Activated CD8-positive, alpha-beta memory T cell treated with anti-CD3 and anti-CD28 coated beads, Interleukin-2, amount 50 U/mL, for 48 hours (primary cell): ENCODE data around the gene RAD54L.
"Not testable (repeated sequence)": the region's sequence is repeated elsewhere in the genome, so short reads cannot be mapped to it uniquely, and the experiment has no call there.

Experiments used
- DNase-seq: peaks from one replicate; pipeline ENCODE4 v3.0.0-alpha.2; 2020

RAD54L gene

GRCh38 chr1:46242918-46243317 lies 4.6 kb upstream of the RAD54L start:
- no peak for DNase-seq

DNA sequence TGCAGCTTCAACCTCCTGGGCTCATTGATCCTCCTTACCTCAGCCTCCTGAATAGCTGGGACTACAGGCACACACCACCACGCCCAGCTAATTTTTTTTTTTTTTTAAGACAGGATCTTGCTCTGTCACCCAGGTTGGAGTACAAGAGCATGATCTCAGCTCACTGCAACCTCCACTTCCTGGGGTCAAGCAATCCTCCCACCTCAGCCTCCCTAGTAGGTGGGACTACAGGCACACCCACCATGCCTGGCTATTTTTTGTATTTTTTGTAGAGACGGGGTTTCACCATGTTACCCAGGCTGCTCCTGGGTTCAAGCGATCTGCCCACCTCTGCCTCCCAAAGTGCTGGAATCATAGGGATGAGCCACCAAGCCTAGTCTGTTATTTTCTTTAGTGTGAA lies 3.7 kb upstream of the RAD54L start:
- not testable (repeated sequence) for DNase-seq

DNA sequence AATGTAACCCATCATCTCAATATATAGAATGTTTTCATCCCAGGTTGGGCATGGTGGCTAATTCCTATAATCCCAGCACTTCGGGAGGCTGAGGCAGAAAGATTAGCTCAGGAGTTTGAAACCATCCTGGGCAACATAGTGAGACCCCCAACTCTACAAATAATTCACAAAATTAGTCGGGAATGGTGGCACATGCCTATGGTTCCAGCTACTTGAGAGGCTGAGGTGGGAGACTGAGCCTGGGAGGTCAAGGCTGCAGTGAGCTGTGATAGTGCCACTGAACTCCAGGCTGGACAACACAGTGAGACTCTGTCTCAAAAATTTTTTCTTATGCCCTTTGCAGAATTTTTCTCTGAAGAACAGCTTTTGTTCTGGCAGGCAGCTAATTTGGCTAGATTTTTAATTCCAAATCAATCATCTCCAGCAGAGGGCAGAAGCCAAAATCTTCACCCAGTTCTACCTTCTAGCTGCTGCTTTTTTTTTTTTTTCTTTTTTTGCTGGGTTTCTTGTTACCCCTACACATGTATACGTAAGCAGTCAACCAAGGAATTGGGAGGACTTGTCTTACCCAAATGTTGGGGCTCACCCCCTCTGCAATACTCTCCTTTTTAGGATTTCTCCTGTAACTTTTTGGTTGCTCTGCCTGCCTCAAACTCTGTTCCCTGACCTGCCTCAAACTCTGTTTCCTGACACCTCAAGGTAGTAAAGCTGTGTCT lies 2.7 kb upstream of the RAD54L start:
- DNase-seq, result no peak

DNA sequence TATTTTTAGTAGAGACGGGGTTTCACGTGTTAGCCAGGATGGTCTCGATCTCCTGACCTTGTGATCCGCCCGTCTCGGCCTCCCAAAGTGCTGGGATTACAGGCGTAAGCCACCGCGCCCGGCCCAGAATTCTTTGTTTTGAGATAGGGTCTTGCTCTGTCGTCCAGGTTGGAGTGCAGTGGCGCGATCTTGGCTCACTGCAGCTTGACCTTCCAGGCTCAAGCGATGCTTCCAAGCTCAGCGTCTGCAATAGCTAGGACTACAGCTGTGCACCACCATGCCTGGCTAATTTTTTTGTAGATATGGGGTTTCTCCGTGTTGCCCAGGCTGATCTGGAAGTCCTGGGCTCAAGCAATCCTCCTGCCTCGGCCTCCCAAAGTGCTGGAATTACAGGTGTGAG lies 1.4 kb upstream of the RAD54L start:
- not testable (repeated sequence) for DNase-seq

DNA sequence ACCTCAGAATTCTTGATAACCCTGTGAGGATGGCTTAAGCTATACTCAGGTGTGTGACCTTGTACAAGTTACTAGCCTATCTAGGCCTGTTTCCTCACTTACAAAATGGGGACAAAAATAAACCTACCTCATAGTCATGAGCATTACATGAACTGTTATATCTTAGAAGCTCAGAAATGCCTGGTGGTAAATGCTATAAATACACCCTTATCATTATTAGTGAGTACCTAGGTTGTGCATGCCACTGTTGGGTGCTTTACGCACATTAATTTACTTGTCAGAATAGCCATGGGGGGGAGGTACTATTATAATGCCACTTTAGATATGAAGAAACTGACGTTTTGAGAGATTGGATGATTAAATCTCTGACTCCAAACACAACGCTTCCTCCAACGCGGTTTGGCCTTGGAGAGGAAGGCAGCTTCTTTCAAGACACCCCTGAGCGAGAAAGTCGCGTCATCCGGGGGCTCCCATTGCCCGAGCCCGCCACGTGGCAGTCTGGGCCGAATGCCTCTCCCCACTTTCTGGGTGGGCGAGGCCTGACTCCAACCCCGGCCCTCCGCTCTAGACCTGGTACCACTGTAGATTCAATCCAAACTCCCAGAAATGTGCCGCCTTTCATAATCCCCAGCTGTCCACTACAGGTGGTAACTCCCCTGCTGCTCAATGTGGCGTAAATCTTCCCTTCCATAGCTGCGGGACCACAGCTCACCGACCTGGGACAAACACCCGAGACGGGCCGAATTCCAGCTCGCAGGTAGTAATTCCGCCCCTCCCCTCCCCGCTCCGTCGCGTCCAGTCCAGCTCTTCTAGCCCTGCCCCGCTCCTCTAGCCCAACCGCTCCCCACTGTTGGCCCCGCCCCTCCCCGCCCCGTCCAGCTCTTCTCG lies 771 bp upstream of the RAD54L start:
- peak; percentile 87 for DNase-seq

- peak; percentile 74 for DNase-seq
Observed at GRCh38 chr1:46248122-46248920, 758 bp downstream of the RAD54L start.

- no peak for DNase-seq
Observed at GRCh38 chr1:46254668-46255067, 7.1 kb downstream of the RAD54L start.

GRCh38 chr1:46256523-46256922 lies 9.0 kb downstream of the RAD54L start:
- no peak for DNase-seq

DNA sequence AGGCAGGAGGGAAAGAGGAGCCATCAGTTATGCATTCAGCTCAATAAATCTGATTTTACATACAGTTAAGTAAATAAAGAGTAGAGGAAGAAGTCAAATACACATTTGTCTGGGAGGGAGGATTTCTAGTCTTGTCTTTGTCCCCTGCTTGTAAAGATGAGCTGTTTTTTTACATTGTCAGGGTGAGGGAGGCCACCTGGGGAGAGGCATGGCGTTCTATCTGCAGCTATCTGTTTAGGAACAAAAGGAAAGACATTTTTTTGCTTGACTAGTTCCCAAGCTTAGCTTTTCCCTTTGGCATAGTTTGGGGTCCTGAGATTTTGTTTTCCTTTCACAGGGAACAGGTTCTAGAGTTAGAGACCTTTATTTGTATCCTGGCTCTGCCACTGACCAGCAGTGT lies 14.9 kb downstream of the RAD54L start:
- no peak for DNase-seq

GRCh38 chr1:46263146-46263545 lies 15.6 kb downstream of the RAD54L start:
- no peak for DNase-seq

DNA sequence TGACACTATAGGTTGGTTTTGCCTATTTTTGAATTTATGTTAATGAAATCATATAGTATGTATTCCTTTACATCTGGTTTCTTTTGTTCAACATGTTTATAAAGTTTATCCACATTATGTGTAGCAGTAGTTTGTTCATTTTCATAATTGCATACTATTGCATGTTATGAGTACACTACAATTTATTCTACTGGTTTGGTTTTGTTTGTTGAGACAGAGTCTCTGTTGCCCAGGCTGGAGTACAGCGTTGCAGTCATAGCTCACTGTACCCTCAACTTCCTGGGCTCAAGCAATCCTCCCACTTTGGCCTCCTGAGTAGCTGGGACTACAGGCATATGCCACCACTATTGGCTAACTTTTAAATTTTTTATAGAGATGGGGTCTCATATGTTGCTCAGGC lies 21.0 kb downstream of the RAD54L start:
- DNase-seq, result no peak

GRCh38 chr1:46274225-46275029 lies 26.9 kb downstream of the RAD54L start:
- DNase-seq, result no peak

DNA sequence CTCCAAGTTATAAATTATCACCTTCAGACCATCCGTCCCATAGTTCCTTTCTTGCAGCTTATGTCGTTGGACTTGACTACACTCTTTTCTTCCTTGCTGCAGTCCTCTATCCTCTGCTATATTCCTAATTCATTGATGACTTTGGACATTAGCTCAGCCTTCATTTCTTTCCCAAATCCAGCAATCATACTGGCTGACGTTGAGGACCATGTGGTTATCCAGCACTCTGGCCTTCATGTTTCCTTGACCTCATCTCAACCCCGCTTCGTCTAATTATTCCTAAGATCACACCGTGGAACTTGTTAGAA lies 27.4 kb downstream of the RAD54L start:
- no peak for DNase-seq

GRCh38 chr1:46277658-46278373 lies 30.3 kb downstream of the RAD54L start:
- no peak for DNase-seq

DNA sequence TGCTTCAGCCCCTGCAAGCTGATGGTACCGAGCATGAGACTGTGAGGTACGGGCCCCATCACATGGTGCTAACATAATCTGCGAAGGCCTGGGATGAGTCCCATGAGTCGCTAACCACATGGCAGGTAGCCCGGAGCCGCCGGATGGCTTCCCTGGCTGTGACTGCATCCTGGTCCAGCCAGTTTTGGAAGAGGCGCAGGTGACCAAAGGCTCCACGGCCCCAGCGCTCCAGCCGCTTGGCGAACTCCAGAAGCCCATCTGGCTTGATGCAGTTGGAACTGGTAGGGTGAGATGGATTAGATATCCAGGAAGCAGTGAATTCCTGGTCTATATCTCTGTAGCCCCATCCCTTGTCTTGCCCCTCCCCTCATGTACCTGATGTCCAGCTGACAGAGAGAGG lies 31.2 kb downstream of the RAD54L start:
- DNase-seq, result no peak

- DNase-seq, result no peak
Observed at GRCh38 chr1:46280092-46280491, 32.5 kb downstream of the RAD54L start.

- no peak for DNase-seq
Observed at GRCh38 chr1:46281021-46281420, 33.5 kb downstream of the RAD54L start.

- no peak for DNase-seq
Observed at GRCh38 chr1:46284058-46284457, 36.5 kb downstream of the RAD54L start.

GRCh38 chr1:46284597-46285564 lies 37.3 kb downstream of the RAD54L start:
- no peak for DNase-seq

DNA sequence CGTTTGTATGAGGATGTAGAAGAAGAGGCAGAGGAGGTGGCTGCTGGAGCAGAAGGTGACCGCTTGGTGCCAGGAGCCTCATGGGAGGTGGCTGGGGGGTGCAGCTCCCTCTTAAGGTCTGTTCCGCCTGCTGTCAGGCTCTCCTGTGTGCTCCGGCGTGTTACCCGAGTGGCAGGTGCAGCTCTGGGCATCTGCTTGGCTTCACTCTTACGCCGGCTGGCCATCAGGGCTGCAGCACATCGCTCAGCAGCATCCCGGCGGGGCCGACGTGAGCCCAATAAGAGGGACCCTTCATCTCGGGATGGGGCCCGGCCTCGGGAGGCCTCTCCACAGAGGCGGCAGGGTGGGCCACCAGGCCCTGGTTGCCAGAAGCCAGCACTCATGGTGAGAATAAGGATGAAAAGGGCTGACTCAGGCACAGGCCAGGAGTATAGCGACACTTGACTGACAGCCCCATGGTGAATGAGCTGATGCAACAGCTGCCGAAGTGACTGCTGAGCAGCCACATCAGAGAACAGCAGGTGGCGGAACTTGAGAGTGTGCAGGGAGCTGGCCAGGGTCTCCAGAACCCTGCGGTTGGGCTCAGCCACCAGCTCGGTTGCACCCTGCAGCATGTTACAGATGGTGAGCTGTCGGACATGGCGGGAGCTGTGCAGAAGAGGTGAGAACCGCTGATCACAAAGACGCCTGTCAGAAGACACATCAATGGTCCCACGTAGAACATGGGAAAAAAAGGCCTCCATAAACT lies 38.3 kb downstream of the RAD54L start:
- peak; percentile 69 for DNase-seq
